ENCODE data around the gene SCML1. TPM values are rescaled to one million over a fixed set of nuclear protein-coding genes. Genes with fewer than 3 reads are reported as not detected.
A peak's percentile ranks its signal among the peaks of the same experiment; 100 is the strongest.

Gene SCML1
- total and polyA plus RNA-seq, 9 of the 15 experiments (the other 6 are each of a cell fraction or from before 2014, with no cell fraction given): 0.01 to 0.04 (median 0.04) TPM; not detected in 6

DNA sequence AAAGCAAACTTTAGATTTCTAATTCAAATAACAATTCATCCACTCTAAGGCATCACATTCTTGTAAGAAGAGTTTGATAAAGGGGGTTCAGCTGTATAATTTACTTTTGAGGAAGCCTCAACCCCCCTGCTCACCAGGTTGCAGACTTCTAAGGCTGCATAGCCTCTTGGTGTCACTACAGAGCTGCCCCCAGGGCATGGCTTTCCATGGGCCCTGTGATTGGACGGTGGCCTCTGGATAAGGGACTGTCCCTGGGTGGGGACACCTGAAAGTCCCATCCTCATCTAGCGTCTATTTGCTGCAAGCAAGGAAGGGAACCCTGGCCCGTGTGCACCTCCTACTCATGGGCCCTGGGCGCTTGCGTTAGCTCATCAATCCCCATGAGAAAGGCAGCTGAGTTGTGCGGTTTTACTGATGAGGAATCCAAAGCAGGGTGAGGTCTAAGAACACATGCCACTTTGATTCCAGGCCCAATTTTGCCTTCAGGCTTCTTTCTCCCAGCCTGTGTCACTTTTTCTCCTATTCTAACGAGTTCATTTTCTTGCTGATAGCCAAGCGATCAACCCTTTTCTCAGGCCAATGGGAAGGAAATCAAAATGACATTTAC lies 51.8 kb downstream of the SCML1 start:
- no peaks in the 10 kb centered on the region for H3K79me2 ChIP-seq (ENCODE audit: control insufficient read depth, insufficient read depth, low read length)
- ChIA-PET CTCF (ENCODE audit: low intra/inter-chr PET ratio) (no interaction called here), POLR2A (interaction anchor here (0.7 kb wide), 1 partner anchor 12 kb away, joined by 4 read pairs; no protein-coding TSS in a partner anchor)
- DNase-seq (ENCODE audit: extremely low read depth in 1 of 4, low spot score in 3 of 4) (peak in 2 of 4 experiments; percentile 5 to 9), FAIRE-seq (no peak), ATAC-seq (no peak)
- no peaks in the 10 kb centered on the region for H3K9me3 ChIP-seq (replicated peaks; ENCODE audit: control insufficient read depth, insufficient read depth, low read depth, low read length)
- no peaks in the 10 kb centered on the region for H4K20me1 ChIP-seq (replicated peaks; ENCODE audit: control insufficient read depth, insufficient read depth, low read length)
- H3K4me2 ChIP-seq (ENCODE audit: insufficient read depth, low read length): no peak overlapping the region
- no peak overlapping the region for H3K4me3 ChIP-seq
- H3K27ac ChIP-seq (ENCODE audit: extremely low read depth, low read depth, low read length): no peak overlapping the region
- no peak overlapping the region for H3K9ac ChIP-seq (ENCODE audit: insufficient read depth in 1 of 2, low read depth in 2 of 2, low read length in 2 of 2)
- in situ Hi-C loops (cut with MboI): no loop called here
- WGBS (ENCODE audit: insufficient coverage, low coverage, missing lambda C conversion rate): 3% methylated on average over 8 of the region's 8 CpGs
- TF ChIP-seq BHLHE40 (IDR thresholded peaks at IDR 0.05; ENCODE audit: low read length): no peak
- TF ChIP-seq ZNF644 (tag; IDR thresholded peaks at IDR 0.05; ENCODE audit: low read depth): no peak
- TF ChIP-seq EWSR1 (IDR thresholded peaks at IDR 0.05; ENCODE audit: borderline replicate concordance, low read depth, partially characterized antibody): no peak
- TF ChIP-seq ZNF398 (CRISPR knock-in tag; IDR thresholded peaks at IDR 0.05): no peak
- no peak for TF ChIP-seq ZNF184 (CRISPR knock-in tag; IDR thresholded peaks at IDR 0.05)
- no peak for TF ChIP-seq ARID3B (CRISPR knock-in tag; IDR thresholded peaks at IDR 0.05; ENCODE audit: borderline replicate concordance)
- no peak for TF ChIP-seq TSC22D4 (tag; IDR thresholded peaks at IDR 0.05)
- no peak for TF ChIP-seq HNRNPUL1 (IDR thresholded peaks at IDR 0.05; ENCODE audit: low read length)
- no peak for TF ChIP-seq CREB1 (IDR thresholded peaks at IDR 0.05)
- no peak for TF ChIP-seq CREB1 (CRISPR knock-in tag; IDR thresholded peaks at IDR 0.05)
- TF ChIP-seq ZNF282 (CRISPR knock-in tag; IDR thresholded peaks at IDR 0.05): no peak
- TF ChIP-seq, protein P1, sequence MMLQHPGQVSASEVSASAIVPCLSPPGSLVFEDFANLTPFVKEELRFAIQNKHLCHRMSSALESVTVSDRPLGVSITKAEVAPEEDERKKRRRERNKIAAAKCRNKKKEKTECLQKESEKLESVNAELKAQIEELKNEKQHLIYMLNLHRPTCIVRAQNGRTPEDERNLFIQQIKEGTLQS (IDR thresholded peaks at IDR 0.05): no peak
- TF ChIP-seq, protein P1 (CRISPR knock-in tag; conservative IDR thresholded peaks at IDR 0.05): no peak
- TF ChIP-seq BCOR (IDR thresholded peaks at IDR 0.05): no peak
- TF ChIP-seq RBM39 (optimal IDR thresholded peaks at IDR 0.05; ENCODE audit: low read depth, low read length): no peak
- no peak for TF ChIP-seq TOE1 (IDR thresholded peaks at IDR 0.05; ENCODE audit: borderline replicate concordance)
- TF ChIP-seq TOE1 (CRISPR knock-in tag; IDR thresholded peaks at IDR 0.05; ENCODE audit: borderline replicate concordance, low read depth): no peak
- no peak for TF ChIP-seq PHF20 (IDR thresholded peaks at IDR 0.05; ENCODE audit: partially characterized antibody)
- TF ChIP-seq HMG20B (CRISPR knock-in tag; IDR thresholded peaks at IDR 0.05): no peak
- no TSS peak for BruUV-seq (replicated peaks)
- no peaks in the 10 kb centered on the region for H3K36me3 ChIP-seq (ENCODE audit: control insufficient read depth, insufficient read depth, low read length)
- H3K4me1 ChIP-seq (replicated peaks in 1 of 2; ENCODE audit: control insufficient read depth in 2 of 2, insufficient read depth in 2 of 2, low read length in 2 of 2): no peaks in the 10 kb centered on the region; a peak in 1 of 5 replicates
- H3K9me1 ChIP-seq (ENCODE audit: control insufficient read depth, insufficient read depth, low read length): no peaks in the 10 kb centered on the region
- H2AFZ ChIP-seq (ENCODE audit: low read depth, low read length): no peak overlapping the region
- intact Hi-C loops (cut with micrococcal nuclease): no loop called here
- H3K27me3 ChIP-seq (ENCODE audit: control insufficient read depth in 2 of 2, insufficient read depth in 2 of 2, low read length in 2 of 2): no peaks in the 10 kb centered on the region

All from K562 (cell line).